GM23338 (cell line): ENCODE measurements around the gene STRN. TPM values are rescaled to one million over a fixed set of nuclear protein-coding genes. Genes with fewer than 3 reads are reported as not detected.

Source experiments
- ATAC-seq: fragments of 200-7000 bp; cut with Tn5 transposase; 3 replicates; pipeline ENCODE4 v1.9.1; 2020
- DNase-seq: peaks from one replicate; pipeline ENCODE4 v3.0.0-alpha.2; 2015; ENCODE audit warnings: low spot score
- H2AFZ ChIP-seq: fragments of 200-600 bp; sonication (generic); 2 replicates; pipeline ENCODE4 v1.8.0; 2016; ENCODE audit warnings: antibody characterized with exemption, mild to moderate bottlenecking, moderate library complexity
- H3F3A ChIP-seq: fragments of 200-600 bp; sonication (generic); replicated peaks from 2 replicates; pipeline ENCODE4 v1.8.0; 2017; ENCODE audit warnings: antibody characterized with exemption, mixed run types, low read depth
- H3K27ac ChIP-seq: fragments of 200-600 bp; sonication (generic); 2 replicates; pipeline ENCODE4 v1.6.1; 2016; ENCODE audit warnings: low read depth
- H3K27me3 ChIP-seq: fragments of 200-600 bp; sonication (generic); 2 replicates; pipeline ENCODE4 v1.8.0; 2016; ENCODE audit warnings: mild to moderate bottlenecking, mixed run types, moderate library complexity; ENCODE audit not compliant: insufficient read depth
- H3K36me3 ChIP-seq: fragments of 200-600 bp; sonication (generic); 2 replicates; pipeline ENCODE4 v1.8.0; 2016; ENCODE audit warnings: mild to moderate bottlenecking; ENCODE audit not compliant: insufficient read depth
- H3K4me1 ChIP-seq: fragments of 200-600 bp; sonication (generic); 2 replicates; pipeline ENCODE4 v1.8.0; 2016; ENCODE audit warnings: mild to moderate bottlenecking, moderate library complexity; ENCODE audit not compliant: insufficient read depth
- H3K4me2 ChIP-seq: fragments of 200-600 bp; sonication (generic); 2 replicates; pipeline ENCODE4 v1.7.1; 2017; ENCODE audit warnings: mixed run types
- H3K4me3 ChIP-seq: fragments of 200-600 bp; sonication (generic); 2 replicates; pipeline ENCODE4 v1.6.1; 2016; ENCODE audit warnings: mixed run types
- H3K79me2 ChIP-seq: fragments of 200-600 bp; sonication (generic); replicated peaks from 2 replicates; pipeline ENCODE4 v1.8.0; 2017; ENCODE audit warnings: mild to moderate bottlenecking; ENCODE audit not compliant: insufficient read depth
- H3K9me2 ChIP-seq: fragments of 200-600 bp; sonication (generic); 2 replicates; pipeline ENCODE4 v1.8.0; 2017; ENCODE audit not compliant: insufficient read depth
- H4K20me1 ChIP-seq: fragments of 200-600 bp; sonication (generic); replicated peaks from 2 replicates; pipeline ENCODE4 v1.8.0; 2017; ENCODE audit warnings: mild to moderate bottlenecking; ENCODE audit not compliant: insufficient read depth
- H3K27ac Mint-ChIP-seq: 2 replicates; pipeline ENCODE4 v1.8.0; 2020; ENCODE audit warnings: inconsistent platforms, mild to moderate bottlenecking, moderate library complexity, mixed read lengths
- H3K27me3 Mint-ChIP-seq: 3 replicates; pipeline ENCODE4 v1.8.0; 2022; ENCODE audit warnings: low read depth, mild to moderate bottlenecking, moderate library complexity, mixed read lengths, inconsistent platforms; ENCODE audit not compliant: insufficient read depth, poor library complexity
- H3K36me3 Mint-ChIP-seq: 3 replicates; pipeline ENCODE4 v1.8.0; 2021; ENCODE audit warnings: low read depth, mild to moderate bottlenecking, inconsistent platforms, moderate library complexity, mixed read lengths
- H3K4me1 Mint-ChIP-seq: 3 replicates; pipeline ENCODE4 v1.8.0; 2020; ENCODE audit warnings: mild to moderate bottlenecking, inconsistent platforms, mixed read lengths
- H3K4me3 Mint-ChIP-seq: 3 replicates; pipeline ENCODE4 v1.8.0; 2021; ENCODE audit warnings: moderate library complexity, mild to moderate bottlenecking, inconsistent platforms, mixed read lengths
- H3K9me3 Mint-ChIP-seq: 3 replicates; pipeline ENCODE4 v1.8.0; 2020; ENCODE audit warnings: moderate library complexity, mild to moderate bottlenecking, inconsistent platforms, mixed read lengths
- CREB1 ChIP-seq: fragments of 250-450 bp; sonication (Bioruptor Pico); IDR thresholded peaks from 2 replicates; pipeline ENCODE4 v1.5.0; 2020; ENCODE audit warnings: low read depth, mild to moderate bottlenecking, moderate library complexity
- EZH2 ChIP-seq: fragments of 200-600 bp; sonication (generic); IDR thresholded peaks from one replicate; pipeline ENCODE4 v1.8.0; 2017; ENCODE audit warnings: antibody characterized with exemption, mild to moderate bottlenecking, low read depth; ENCODE audit not compliant: unreplicated experiment
- NANOG ChIP-seq: IDR thresholded peaks from 2 replicates; pipeline ENCODE4 v1.6.1; 2016; ENCODE audit warnings: antibody characterized with exemption, borderline replicate concordance
- STAT1 ChIP-seq: IDR thresholded peaks from one replicate; pipeline ENCODE4 v1.6.1; 2016; ENCODE audit warnings: antibody characterized with exemption; ENCODE audit not compliant: unreplicated experiment
- ZNF114 ChIP-seq: fragments of 250-450 bp; sonication (Bioruptor Pico); IDR thresholded peaks from 2 replicates; pipeline ENCODE4 v1.5.0; 2020; ENCODE audit warnings: mild to moderate bottlenecking, moderate library complexity
- ZNF331 ChIP-seq: fragments of 250-450 bp; sonication (Bioruptor Pico); IDR thresholded peaks from 2 replicates; pipeline ENCODE4 v1.5.0; 2020; ENCODE audit warnings: low read depth, mild to moderate bottlenecking, moderate library complexity
- polyA plus RNA-seq: library from polyadenylated mRNA; unstranded; fragments of >200 nt; fragmentation: Nextera tagmentation; extraction: Ambion mirVana; gene quantifications from 2 replicates; pipeline ENCODE4 v1.2.1, GENCODE V29; 2016
- total RNA-seq: library from RNA; depleted of rRNA; stranded (reverse); fragments of >200 nt; shearing (Covaris generic); gene quantifications from 2 replicates; pipeline ENCODE4 v1.2.3, GENCODE V29; 2014
- TF ChIP-seq, protein P1 (sequence below): fragments of 250-450 bp; sonication (Bioruptor Pico); IDR thresholded peaks from 2 replicates; pipeline ENCODE4 v1.5.0; 2020; ENCODE audit warnings: mild to moderate bottlenecking, moderate library complexity
- TF ChIP-seq, protein P2 (sequence below): IDR thresholded peaks from 2 replicates; pipeline ENCODE4 v1.6.1; 2016; ENCODE audit warnings: antibody characterized with exemption
- TF ChIP-seq, protein P3 (sequence below): IDR thresholded peaks from one replicate; pipeline ENCODE4 v1.6.1; 2018; ENCODE audit warnings: antibody characterized with exemption; ENCODE audit not compliant: unreplicated experiment
- TF ChIP-seq, protein P4 (sequence below), 2 experiments: fragments of 200-600 bp in 1 of 2; sonication (generic) in 1 of 2; conservative IDR thresholded peaks; 2 replicates each; pipeline versions ENCODE4 v1.5.1 to v1.6.1; 2016 to 2017; ENCODE audit warnings: antibody characterized with exemption in 2 of 2, low read depth in 2 of 2, mild to moderate bottlenecking in 2 of 2, moderate library complexity in 1 of 2

STRN gene
- total and polyA plus RNA-seq, 2 experiments from 2014 or later = 16.1 to 34.5 TPM

DNA sequence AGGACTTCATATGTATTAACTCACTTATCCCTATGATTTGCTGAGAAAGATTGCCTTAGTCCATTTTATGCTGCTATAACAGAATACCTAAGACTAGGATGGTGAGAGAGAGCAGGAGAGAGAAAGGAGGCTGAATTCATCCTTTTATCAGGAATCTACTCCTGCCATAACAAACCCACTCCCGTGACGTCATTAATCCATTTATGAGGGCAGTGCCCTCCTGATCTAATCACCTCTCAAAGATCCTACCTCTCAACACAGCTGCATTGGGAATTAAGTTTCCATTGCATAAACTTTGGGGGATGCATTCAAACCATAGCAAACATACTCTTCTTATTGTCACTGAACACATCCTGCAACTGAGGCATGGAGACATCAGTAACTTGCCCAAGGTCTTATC lies 147.8 kb downstream of the STRN start (continued):
- TF ChIP-seq, protein P1, sequence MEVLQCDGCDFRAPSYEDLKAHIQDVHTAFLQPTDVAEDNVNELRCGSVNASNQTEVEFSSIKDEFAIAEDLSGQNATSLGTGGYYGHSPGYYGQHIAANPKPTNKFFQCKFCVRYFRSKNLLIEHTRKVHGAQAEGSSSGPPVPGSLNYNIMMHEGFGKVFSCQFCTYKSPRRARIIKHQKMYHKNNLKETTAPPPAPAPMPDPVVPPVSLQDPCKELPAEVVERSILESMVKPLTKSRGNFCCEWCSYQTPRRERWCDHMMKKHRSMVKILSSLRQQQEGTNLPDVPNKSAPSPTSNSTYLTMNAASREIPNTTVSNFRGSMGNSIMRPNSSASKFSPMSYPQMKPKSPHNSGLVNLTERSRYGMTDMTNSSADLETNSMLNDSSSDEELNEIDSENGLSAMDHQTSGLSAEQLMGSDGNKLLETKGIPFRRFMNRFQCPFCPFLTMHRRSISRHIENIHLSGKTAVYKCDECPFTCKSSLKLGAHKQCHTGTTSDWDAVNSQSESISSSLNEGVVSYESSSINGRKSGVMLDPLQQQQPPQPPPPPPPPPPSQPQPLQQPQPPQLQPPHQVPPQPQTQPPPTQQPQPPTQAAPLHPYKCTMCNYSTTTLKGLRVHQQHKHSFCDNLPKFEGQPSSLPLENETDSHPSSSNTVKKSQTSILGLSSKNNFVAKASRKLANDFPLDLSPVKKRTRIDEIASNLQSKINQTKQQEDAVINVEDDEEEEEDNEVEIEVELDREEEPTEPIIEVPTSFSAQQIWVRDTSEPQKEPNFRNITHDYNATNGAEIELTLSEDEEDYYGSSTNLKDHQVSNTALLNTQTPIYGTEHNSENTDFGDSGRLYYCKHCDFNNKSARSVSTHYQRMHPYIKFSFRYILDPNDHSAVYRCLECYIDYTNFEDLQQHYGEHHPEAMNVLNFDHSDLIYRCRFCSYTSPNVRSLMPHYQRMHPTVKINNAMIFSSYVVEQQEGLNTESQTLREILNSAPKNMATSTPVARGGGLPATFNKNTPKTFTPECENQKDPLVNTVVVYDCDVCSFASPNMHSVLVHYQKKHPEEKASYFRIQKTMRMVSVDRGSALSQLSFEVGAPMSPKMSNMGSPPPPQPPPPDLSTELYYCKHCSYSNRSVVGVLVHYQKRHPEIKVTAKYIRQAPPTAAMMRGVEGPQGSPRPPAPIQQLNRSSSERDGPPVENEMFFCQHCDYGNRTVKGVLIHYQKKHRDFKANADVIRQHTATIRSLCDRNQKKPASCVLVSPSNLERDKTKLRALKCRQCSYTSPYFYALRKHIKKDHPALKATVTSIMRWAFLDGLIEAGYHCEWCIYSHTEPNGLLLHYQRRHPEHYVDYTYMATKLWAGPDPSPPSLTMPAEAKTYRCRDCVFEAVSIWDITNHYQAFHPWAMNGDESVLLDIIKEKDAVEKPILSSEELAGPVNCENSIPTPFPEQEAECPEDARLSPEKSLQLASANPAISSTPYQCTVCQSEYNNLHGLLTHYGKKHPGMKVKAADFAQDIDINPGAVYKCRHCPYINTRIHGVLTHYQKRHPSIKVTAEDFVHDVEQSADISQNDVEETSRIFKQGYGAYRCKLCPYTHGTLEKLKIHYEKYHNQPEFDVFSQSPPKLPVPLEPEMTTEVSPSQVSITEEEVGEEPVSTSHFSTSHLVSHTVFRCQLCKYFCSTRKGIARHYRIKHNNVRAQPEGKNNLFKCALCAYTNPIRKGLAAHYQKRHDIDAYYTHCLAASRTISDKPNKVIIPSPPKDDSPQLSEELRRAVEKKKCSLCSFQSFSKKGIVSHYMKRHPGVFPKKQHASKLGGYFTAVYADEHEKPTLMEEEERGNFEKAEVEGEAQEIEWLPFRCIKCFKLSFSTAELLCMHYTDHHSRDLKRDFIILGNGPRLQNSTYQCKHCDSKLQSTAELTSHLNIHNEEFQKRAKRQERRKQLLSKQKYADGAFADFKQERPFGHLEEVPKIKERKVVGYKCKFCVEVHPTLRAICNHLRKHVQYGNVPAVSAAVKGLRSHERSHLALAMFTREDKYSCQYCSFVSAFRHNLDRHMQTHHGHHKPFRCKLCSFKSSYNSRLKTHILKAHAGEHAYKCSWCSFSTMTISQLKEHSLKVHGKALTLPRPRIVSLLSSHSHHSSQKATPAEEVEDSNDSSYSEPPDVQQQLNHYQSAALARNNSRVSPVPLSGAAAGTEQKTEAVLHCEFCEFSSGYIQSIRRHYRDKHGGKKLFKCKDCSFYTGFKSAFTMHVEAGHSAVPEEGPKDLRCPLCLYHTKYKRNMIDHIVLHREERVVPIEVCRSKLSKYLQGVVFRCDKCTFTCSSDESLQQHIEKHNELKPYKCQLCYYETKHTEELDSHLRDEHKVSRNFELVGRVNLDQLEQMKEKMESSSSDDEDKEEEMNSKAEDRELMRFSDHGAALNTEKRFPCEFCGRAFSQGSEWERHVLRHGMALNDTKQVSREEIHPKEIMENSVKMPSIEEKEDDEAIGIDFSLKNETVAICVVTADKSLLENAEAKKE (CRISPR knock-in tag) = no peak
- no peak for TF ChIP-seq CREB1 (CRISPR knock-in tag)
- TF ChIP-seq, protein P2, sequence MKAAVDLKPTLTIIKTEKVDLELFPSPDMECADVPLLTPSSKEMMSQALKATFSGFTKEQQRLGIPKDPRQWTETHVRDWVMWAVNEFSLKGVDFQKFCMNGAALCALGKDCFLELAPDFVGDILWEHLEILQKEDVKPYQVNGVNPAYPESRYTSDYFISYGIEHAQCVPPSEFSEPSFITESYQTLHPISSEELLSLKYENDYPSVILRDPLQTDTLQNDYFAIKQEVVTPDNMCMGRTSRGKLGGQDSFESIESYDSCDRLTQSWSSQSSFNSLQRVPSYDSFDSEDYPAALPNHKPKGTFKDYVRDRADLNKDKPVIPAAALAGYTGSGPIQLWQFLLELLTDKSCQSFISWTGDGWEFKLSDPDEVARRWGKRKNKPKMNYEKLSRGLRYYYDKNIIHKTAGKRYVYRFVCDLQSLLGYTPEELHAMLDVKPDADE = no peak
- TF ChIP-seq EZH2 = no peak

DNA sequence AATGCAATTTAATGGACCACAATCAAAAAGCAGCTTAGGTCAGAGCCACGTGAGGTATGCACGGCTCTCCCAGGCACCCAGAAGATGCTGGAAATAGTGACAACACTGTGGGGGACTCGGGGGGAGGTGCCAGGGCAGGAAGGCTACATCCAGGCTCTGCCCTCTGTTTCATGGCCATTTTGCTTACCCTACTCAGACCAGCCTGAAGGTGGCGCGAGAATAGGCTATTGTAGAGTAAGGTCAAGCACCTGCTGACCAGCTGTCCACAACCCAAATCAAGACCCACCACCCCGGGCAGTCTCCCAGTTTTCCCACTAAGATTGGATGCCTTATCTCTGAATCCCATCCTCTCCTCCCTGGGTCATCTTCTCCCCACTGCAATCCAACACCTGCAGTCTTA lies 154.1 kb downstream of the STRN start:
- no peaks in the 10 kb centered on the region for H3K36me3 ChIP-seq
- H2AFZ ChIP-seq = peak overlapping the region; percentile 73; the same call in 1 of the 2 replicates
- Mint-ChIP-seq H3K9me3 (no peaks in the 10 kb centered on the region; the same call in 2 of the 3 replicates), H3K27me3 (peaks cover 9% of the 10 kb centered on the region), H3K27ac (no peak overlapping the region), H3K4me3 (no peak overlapping the region), H3K36me3 (no peaks in the 10 kb centered on the region; the same call in 2 of the 3 replicates), H3K4me1 (no peaks in the 10 kb centered on the region)
- TF ChIP-seq, protein P3, sequence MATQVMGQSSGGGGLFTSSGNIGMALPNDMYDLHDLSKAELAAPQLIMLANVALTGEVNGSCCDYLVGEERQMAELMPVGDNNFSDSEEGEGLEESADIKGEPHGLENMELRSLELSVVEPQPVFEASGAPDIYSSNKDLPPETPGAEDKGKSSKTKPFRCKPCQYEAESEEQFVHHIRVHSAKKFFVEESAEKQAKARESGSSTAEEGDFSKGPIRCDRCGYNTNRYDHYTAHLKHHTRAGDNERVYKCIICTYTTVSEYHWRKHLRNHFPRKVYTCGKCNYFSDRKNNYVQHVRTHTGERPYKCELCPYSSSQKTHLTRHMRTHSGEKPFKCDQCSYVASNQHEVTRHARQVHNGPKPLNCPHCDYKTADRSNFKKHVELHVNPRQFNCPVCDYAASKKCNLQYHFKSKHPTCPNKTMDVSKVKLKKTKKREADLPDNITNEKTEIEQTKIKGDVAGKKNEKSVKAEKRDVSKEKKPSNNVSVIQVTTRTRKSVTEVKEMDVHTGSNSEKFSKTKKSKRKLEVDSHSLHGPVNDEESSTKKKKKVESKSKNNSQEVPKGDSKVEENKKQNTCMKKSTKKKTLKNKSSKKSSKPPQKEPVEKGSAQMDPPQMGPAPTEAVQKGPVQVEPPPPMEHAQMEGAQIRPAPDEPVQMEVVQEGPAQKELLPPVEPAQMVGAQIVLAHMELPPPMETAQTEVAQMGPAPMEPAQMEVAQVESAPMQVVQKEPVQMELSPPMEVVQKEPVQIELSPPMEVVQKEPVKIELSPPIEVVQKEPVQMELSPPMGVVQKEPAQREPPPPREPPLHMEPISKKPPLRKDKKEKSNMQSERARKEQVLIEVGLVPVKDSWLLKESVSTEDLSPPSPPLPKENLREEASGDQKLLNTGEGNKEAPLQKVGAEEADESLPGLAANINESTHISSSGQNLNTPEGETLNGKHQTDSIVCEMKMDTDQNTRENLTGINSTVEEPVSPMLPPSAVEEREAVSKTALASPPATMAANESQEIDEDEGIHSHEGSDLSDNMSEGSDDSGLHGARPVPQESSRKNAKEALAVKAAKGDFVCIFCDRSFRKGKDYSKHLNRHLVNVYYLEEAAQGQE = no peak
- TF ChIP-seq ZNF114 (no peak), STAT1 (no peak), NANOG (no peak), ZNF331 (no peak), EZH2 (no peak)
- TF ChIP-seq, protein P2 = no peak
- TF ChIP-seq, protein P4, sequence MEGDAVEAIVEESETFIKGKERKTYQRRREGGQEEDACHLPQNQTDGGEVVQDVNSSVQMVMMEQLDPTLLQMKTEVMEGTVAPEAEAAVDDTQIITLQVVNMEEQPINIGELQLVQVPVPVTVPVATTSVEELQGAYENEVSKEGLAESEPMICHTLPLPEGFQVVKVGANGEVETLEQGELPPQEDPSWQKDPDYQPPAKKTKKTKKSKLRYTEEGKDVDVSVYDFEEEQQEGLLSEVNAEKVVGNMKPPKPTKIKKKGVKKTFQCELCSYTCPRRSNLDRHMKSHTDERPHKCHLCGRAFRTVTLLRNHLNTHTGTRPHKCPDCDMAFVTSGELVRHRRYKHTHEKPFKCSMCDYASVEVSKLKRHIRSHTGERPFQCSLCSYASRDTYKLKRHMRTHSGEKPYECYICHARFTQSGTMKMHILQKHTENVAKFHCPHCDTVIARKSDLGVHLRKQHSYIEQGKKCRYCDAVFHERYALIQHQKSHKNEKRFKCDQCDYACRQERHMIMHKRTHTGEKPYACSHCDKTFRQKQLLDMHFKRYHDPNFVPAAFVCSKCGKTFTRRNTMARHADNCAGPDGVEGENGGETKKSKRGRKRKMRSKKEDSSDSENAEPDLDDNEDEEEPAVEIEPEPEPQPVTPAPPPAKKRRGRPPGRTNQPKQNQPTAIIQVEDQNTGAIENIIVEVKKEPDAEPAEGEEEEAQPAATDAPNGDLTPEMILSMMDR (conservative IDR thresholded peaks at IDR 0.05; ENCODE audit: low read depth in 2 of 2) = peak; percentile 53 to 82
- no peaks in the 10 kb centered on the region for H3F3A ChIP-seq
- no peak overlapping the region for H3K4me2 ChIP-seq
- H3K9me2 ChIP-seq = peaks cover 5% of the 10 kb centered on the region; the same call in 1 of the 2 replicates
- H3K27me3 ChIP-seq = no peaks in the 10 kb centered on the region
- H3K4me1 ChIP-seq = no peaks in the 10 kb centered on the region
- DNase-seq (peak; percentile 84), ATAC-seq (peak; percentile 98)
- no peaks in the 10 kb centered on the region for H3K79me2 ChIP-seq
- no peaks in the 10 kb centered on the region for H4K20me1 ChIP-seq
- no peak overlapping the region for H3K27ac ChIP-seq
- no peak overlapping the region for H3K4me3 ChIP-seq
